NCI-H524 treated with DMSO at 0.1 percent for 48 hours (cell line): ENCODE measurements around the gene PXDC1.

Source experiments
- DNase-seq: peaks from one replicate; lab custom pipeline; 2025; lab: John Stamatoyannopoulos, UW

PXDC1 gene

DNA sequence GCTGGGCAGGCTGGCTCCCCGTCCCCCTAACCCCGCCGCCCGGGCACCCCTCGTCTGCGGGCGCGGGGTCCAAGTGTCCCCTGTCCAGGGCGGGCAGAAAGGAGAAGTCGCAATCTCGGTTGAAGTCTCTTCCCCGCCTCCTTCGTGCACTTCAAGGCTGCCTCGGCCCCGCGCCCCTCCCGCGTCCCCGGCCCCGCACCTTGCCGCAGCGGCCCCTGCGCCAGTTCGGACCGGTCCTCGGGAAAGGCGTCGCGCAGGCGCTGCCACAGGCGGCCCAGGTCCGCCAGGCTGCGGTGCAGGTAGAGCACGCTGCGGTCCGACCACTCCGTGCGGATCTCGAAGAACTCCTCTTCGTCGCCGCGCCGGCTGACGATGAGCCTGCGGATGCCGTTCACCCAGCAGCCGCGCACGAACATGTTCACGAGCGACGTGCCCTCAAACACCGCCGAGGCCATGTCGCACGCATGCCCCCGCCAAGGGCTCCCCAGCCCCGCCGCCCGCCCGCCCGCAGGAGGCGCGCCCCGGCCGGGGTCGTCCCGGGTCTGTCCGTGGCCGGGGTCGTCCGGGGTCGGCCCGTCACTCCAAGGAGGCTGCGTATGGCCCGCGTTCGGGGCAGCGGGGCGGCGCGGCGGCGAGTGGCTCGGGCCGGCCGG, at the start of gene PXDC1:
Gene PXDC1 (minus strand): TSS at position 637 of the 653 bp plus-strand sequence. CDS start 182 bp downstream, at position 455.
- DNase-seq, result no peak

DNA sequence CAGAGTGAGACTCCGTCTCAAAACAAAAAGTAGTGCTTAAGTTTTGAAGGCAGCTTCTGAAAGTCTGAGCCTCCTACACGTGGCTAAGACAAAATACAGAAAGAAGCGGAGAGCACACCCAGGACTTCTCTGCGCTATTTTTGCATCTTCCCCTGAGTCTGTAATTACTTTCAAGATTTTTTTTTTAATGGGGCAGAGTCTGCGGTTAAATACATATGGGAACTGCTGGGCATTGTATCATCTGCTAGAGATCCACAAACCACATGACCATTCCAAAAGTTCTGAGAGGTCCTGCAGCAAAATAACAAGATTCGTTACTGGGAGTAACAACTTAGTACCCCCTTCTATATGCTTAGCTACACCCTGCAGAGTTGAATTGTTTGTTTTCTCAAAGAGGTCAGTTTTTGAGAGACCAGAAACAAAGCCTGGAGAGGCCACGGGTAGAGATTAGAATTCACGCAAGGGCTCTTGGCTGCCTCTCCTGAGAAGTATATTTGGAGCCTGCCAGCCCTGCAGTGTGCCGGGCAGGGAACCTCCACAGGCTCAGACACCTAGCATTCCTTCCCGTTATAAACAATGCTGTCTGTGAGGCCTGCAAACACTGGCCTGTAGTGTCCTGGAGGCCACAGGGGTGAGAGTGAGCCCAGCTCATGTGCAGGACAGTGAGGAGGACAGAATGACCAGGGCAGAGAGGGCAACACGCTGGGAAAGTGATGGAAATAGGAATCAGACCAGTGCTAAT, 49.5 kb upstream of the PXDC1 start:
- no peak for DNase-seq

GRCh38 chr6:3799719-3800118, 48.2 kb upstream of the PXDC1 start:
- no peak for DNase-seq

- DNase-seq, result peak; percentile 67
Measured at GRCh38 chr6:3798055-3798919, 46.8 kb upstream of the PXDC1 start.

GRCh38 chr6:3797231-3798054, 45.9 kb upstream of the PXDC1 start:
- DNase-seq, result no peak

DNA sequence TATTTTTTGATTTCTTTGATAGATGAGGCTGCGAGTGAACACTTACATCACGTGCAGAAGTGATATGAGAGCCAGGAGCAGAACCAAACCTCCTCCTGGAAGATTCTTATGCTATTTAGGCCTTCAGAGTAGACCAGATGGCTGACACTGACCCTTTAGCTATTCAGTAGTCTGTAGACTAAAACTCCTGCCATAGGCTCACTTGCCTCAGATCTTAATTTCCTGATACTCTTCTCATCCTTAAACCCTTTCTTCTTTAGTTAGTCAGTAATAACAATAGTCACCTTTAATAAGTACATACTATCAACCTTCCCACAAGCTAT, 45.2 kb upstream of the PXDC1 start:
- DNase-seq, result no peak

DNA sequence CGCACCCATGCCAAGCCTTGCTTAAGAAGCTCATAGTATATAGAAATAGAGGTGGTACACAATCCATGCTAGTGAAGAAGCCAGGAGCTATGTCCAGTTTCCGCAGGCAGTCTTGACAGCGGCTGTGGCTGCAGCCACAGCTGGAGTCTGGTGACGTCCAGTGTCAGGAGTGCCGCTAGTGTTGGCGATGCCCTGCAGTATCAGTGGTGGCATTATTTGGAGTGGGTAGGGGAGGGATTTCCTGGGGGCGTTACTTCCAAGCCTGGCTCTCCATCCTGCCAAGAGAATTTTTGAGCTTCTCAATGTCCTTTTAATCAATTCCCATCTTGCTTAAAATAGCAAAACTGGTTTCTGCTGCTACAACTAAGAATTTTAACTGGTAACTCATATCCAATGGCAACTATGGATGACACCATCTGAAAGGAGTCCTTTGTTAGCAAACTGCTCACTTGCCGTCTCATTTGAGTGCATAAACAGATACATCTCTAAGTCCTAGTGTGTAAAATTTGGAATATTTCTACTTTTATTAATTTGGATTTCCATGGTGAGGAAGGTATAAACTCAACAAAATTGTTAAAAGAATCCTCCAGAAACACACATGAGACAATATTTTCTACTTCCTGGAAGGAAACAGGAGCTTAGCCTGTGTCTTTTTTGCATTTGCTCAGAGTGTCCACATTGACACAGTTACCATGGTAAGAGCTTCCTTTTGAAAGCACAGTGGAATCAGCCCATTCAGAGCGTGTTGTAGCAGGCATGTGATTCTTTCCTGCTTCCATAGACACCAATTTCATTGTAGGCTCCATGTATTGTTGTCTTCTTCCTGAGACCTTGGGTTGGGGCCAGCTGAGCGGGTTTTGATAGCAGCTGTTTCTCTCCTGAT, 44.6 kb upstream of the PXDC1 start:
- DNase-seq, result no peak

DNA sequence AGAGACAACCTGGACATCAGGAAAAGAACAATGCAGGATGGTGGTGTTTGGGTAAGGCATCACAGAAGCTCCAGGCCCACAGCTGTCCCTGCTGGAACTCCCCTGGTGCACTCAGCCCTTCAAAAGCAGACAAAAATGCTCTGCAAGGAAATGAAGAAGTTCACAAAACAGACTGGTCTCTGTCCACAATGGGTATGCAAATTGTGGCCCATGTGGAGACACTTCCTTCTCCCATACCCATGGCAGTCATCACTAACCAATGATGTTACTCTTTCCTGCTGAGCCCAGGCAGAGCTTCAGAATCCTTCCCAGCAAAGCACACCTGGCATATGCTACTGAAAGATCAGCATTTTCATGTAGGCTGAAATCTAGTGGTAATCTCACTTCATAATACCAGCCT, 42.6 kb upstream of the PXDC1 start:
- no peak for DNase-seq

- DNase-seq, result no peak
Measured at GRCh38 chr6:3793545-3793944, 42.0 kb upstream of the PXDC1 start.

GRCh38 chr6:3791526-3792203, 40.2 kb upstream of the PXDC1 start:
- DNase-seq, result no peak

DNA sequence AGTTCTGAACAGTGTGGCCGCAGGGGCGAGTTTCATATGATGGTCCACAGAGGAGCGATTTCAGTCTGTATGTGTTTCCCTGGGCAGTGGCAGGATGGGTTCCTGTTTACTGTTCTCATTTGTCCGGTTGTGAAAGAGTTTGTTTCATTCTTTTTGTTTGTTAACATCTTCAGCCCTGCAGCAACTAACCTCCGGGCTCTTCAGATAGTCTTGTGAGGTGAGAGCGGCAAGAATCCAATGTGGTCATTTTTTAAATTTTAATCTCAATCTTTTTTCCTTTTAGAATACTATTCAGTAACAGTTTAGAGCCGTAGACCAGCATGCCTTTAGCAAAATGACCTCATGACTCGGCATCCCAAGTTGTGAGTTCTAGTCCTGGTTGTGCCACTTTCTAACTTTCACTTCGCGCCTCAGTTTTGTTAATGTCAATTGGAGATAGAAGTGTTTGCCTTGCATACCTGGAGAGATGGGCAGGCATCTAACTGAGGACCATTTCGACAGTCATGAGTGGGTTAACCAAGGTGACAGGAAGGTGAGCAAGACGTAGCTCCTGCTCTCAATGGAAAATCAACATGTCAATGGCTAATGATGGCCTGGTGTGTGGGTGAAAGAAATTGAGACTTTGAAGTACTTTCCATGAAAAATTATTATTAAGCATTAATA, 38.5 kb upstream of the PXDC1 start:
- no peak for DNase-seq

DNA sequence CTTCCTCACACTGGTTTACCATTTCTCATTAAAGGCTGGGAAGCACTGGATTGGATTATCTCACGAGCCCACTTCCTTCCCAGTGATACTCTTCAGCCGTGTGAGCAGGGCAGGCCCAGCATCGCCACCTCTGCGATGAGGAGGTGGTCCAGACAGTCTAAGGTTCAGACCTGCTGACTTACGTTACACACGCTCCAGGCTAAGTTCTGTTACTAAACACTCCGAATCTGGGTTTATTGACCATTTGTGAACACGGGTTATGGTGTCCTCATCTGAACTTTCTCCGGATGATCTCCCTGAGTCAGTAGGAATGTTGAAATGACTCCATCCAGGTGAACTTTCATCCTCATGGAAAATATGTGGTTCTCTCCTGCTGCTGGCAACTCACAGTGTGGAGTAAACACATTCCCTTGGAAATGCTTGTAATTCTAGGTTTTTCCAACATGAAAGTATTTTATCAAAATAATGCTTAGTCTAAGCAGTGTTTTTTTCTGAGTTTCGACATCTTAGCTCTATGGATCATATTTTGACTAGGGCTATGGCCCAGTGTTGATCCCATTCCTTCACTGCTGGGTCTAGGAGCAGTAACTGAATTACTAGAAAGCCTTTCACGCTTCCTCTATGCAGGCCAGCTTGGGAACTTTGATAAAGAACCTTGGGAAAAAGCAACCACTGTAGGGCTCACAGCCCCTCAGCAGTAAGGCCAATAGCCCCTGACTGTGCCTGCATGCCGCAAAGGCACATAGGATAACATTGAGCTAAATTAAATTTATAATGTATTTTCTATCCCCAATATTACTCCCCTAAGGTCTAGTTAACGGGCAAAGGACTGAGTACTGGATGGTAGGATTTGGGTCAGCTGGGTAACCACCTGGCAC, 37.7 kb upstream of the PXDC1 start:
- DNase-seq, result no peak

- DNase-seq, result no peak
Measured at GRCh38 chr6:3788408-3789017, 37.0 kb upstream of the PXDC1 start.

DNA sequence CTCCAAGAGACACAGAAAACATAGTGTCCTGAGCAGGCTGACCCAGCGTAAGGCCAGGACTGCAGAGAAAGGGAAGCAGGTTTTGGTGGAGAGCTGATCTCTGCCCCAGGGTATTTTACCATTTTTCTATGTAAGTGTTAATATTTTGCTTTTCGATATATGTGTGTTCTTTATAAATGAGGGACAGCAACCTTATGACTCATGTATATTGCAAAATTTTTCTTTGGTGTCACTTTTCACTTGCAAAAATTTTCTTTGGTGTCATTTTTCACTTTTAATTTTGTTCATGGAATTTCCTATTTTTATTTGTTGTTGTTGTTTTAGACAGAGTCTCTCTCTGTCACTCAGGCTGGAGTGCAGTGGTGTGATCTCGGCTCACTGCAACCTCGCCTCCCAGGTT, 34.6 kb upstream of the PXDC1 start:
- no peak for DNase-seq

DNA sequence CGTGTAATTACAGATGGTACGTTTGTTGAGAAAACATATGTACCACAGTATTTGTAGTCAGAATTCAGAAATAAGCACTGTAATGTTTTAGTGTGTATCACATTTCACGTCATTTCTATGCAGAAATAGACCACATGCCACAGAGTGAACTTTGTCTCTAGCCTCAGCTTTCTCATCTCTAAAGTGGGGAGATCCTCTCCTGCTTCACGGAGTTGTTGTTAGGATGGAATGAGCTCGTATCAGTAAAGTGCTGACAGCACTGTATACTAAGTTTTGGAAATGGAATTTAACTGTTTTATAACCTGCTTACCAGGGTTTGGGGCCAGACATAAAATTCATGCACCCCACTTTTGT, 34.2 kb upstream of the PXDC1 start:
- DNase-seq, result no peak

DNA sequence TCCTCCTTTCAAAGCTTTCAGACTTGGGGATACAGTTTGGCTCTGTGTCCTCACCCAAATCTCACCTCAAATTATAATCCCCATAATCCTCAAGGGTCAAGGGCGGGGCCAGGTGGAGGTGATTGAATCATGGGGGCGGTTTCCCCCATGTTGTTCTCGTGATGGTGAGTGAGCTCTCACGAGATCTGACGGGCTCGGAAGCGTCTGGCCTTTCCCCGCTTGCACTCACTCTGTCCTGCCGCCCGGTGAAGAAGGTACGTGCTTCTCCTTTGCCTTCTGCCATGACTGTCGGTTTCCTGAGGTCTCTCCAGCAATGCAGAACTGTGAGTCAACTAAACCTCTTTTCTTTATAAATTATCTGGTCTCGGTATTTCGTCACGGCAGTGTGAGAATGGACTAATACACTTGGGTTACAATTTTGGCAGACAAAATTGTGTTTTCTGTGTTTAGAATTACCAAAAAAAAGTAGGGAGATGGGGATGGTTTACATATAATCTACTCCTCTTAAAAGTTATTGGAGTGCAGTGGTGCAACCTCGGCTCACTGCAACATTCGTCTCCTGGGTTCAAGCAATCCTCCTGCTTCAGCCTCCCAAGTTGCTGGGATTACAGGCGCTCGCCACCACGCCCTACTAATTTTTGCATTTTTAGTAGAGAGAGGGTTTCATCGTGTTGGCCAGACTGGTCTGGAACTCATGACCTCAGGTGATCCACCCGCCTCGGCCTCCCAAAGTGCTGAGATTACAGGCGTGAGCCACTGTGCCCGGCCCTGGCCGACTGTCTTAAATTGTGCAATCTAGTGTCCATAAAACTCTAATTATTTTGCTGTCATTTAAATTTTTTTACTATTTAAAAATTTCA, 33.6 kb upstream of the PXDC1 start:
- no peak for DNase-seq

DNA sequence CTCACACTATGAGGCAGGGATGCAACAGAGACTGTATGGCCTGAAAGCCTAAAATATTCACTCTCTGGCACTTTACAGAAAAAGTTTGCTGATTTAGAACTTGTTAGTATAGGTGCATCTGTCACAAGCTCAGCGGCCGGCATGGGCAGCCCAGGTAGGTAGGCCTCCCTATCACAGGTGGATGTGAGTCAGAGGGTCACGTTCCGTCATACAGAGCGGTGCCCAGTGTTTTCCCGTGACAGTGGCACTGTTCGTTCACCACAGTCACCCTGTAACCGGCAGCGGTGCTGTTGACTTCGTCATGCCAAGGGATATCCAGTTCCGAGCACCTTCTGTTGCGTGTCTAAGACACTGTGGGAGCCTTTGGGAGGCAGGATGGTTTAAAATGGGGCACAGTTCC, 32.9 kb upstream of the PXDC1 start:
- DNase-seq, result no peak
